OCI-LY3 (cell line): ENCODE data around the gene POU2F2.

Experiments used
- H2AFZ ChIP-seq: fragments of 200-600, 300-600 bp; shearing (Covaris generic); 2 replicates; pipeline ENCODE4 v1.6.0; 2014; ENCODE audit warnings: antibody characterized with exemption, low read depth, low read length
- H3K27ac ChIP-seq: fragments of 200-600, 300-600 bp; sonication (generic); 2 replicates; pipeline ENCODE4 v1.5.1; 2014; ENCODE audit warnings: mild to moderate bottlenecking, low read length, moderate library complexity, mixed read lengths
- H3K27me3 ChIP-seq: fragments of 200-600, 300-600 bp; sonication (generic); 2 replicates; pipeline ENCODE4 v1.6.1; 2014; ENCODE audit warnings: low read depth, low read length, mixed read lengths
- H3K36me3 ChIP-seq: fragments of 200-600, 300-600 bp; sonication (generic); replicated peaks from 2 replicates; pipeline ENCODE3; 2014; ENCODE audit warnings: low read depth, low read length, mixed read lengths
- H3K4me1 ChIP-seq: fragments of 300-600, 200-600 bp; sonication (generic); 2 replicates; pipeline ENCODE4 v1.6.1; 2014; ENCODE audit warnings: low read length, mixed read lengths
- H3K4me2 ChIP-seq: fragments of 200-600, 300-600 bp; sonication (generic); 2 replicates; pipeline ENCODE4 v1.6.1; 2014; ENCODE audit warnings: low read length, mixed read lengths
- H3K4me3 ChIP-seq: fragments of 300-600, 200-600 bp; sonication (generic); 2 replicates; pipeline ENCODE4 v1.5.1; 2014; ENCODE audit warnings: antibody characterized with exemption, mild to moderate bottlenecking, low read length, moderate library complexity
- H3K79me2 ChIP-seq: fragments of 300-600, 200-600 bp; shearing (Covaris generic); 2 replicates; pipeline ENCODE4 v1.6.1; 2014; ENCODE audit warnings: mild to moderate bottlenecking, low read length, mixed read lengths
- H3K9ac ChIP-seq: fragments of 300-600, 200-600 bp; shearing (Covaris generic); 2 replicates; pipeline ENCODE4 v1.6.0; 2014; ENCODE audit warnings: mild to moderate bottlenecking, low read length, moderate library complexity
- H3K9me3 ChIP-seq: fragments of 200-600, 300-600 bp; shearing (Covaris generic); 2 replicates; pipeline ENCODE4 v1.6.1; 2014; ENCODE audit warnings: low read length, mixed read lengths; ENCODE audit not compliant: insufficient read depth
- H4K20me1 ChIP-seq: fragments of 200-600, 300-600 bp; sonication (generic); 2 replicates; pipeline ENCODE4 v1.6.1; 2016; ENCODE audit warnings: low read length, mixed read lengths; ENCODE audit not compliant: insufficient read depth
- CTCF ChIP-seq: fragments of 200-600, 300-600 bp; sonication (generic); IDR thresholded peaks from 2 replicates; pipeline ENCODE4 v1.5.1; 2014; ENCODE audit warnings: antibody characterized with exemption, low read length, low read depth
- EZH2phosphoT487 ChIP-seq: fragments of 200-600 bp; shearing (Covaris generic); IDR thresholded peaks from 2 replicates; pipeline ENCODE4 v1.6.1; 2018; ENCODE audit warnings: antibody characterized with exemption, mixed run types, low read depth

POU2F2 gene

GRCh38 chr19:42151782-42152684 is 19.8 kb upstream of the POU2F2 start:
- no peak overlapping the region for H3K9ac ChIP-seq
- TF ChIP-seq CTCF (no peak), EZH2phosphoT487 (no peak)
- H3K4me1 ChIP-seq = peaks cover 39% of the 10 kb centered on the region
- no peak overlapping the region for H3K4me2 ChIP-seq
- H3K36me3 ChIP-seq = no peaks in the 10 kb centered on the region
- no peaks in the 10 kb centered on the region for H4K20me1 ChIP-seq
- no peaks in the 10 kb centered on the region for H3K9me3 ChIP-seq
- no peak overlapping the region for H2AFZ ChIP-seq
- no peak overlapping the region for H3K27ac ChIP-seq
- no peak overlapping the region for H3K4me3 ChIP-seq
- no peaks in the 10 kb centered on the region for H3K27me3 ChIP-seq
- H3K79me2 ChIP-seq = no peaks in the 10 kb centered on the region

- H3K27me3 ChIP-seq = no peaks in the 10 kb centered on the region
- no peaks in the 10 kb centered on the region for H3K79me2 ChIP-seq
- peaks cover 37% of the 10 kb centered on the region for H3K4me1 ChIP-seq
- H3K36me3 ChIP-seq = no peaks in the 10 kb centered on the region
- no peak overlapping the region for H3K9ac ChIP-seq
- H3K27ac ChIP-seq = no peak overlapping the region
- H4K20me1 ChIP-seq = no peaks in the 10 kb centered on the region
- no peaks in the 10 kb centered on the region for H3K9me3 ChIP-seq
- H3K4me3 ChIP-seq = no peak overlapping the region
- TF ChIP-seq CTCF (no peak), EZH2phosphoT487 (no peak)
- no peak overlapping the region for H2AFZ ChIP-seq
- H3K4me2 ChIP-seq = no peak overlapping the region
Observed at GRCh38 chr19:42150911-42151361, 18.7 kb upstream of the POU2F2 start.

- no peak overlapping the region for H3K27ac ChIP-seq
- no peaks in the 10 kb centered on the region for H3K9me3 ChIP-seq
- H3K4me1 ChIP-seq = peaks cover 32% of the 10 kb centered on the region
- no peak overlapping the region for H3K9ac ChIP-seq
- H3K79me2 ChIP-seq = no peaks in the 10 kb centered on the region
- H3K4me3 ChIP-seq = no peak overlapping the region
- no peaks in the 10 kb centered on the region for H3K36me3 ChIP-seq
- no peak overlapping the region for H2AFZ ChIP-seq
- H3K4me2 ChIP-seq = no peak overlapping the region
- H4K20me1 ChIP-seq = no peaks in the 10 kb centered on the region
- TF ChIP-seq EZH2phosphoT487 (no peak), CTCF (no peak)
- H3K27me3 ChIP-seq = no peaks in the 10 kb centered on the region
Observed at GRCh38 chr19:42150364-42150763, 18.1 kb upstream of the POU2F2 start.

- H3K9me3 ChIP-seq = no peaks in the 10 kb centered on the region
- no peak overlapping the region for H2AFZ ChIP-seq
- H3K27me3 ChIP-seq = no peaks in the 10 kb centered on the region
- H3K36me3 ChIP-seq = no peaks in the 10 kb centered on the region
- no peaks in the 10 kb centered on the region for H4K20me1 ChIP-seq
- peak overlapping the region; percentile 42 for H3K4me2 ChIP-seq
- H3K27ac ChIP-seq = no peak overlapping the region
- peaks cover 24% of the 10 kb centered on the region for H3K4me1 ChIP-seq
- TF ChIP-seq CTCF = no peak
- TF ChIP-seq EZH2phosphoT487 = no peak
- no peaks in the 10 kb centered on the region for H3K79me2 ChIP-seq
- H3K4me3 ChIP-seq = no peak overlapping the region
- no peak overlapping the region; the same call in 1 of the 2 replicates for H3K9ac ChIP-seq
Observed at GRCh38 chr19:42149447-42150202, 17.4 kb upstream of the POU2F2 start.
